HG03558 (cell line): ENCODE results near the gene VPREB3.

Source experiments
- ATAC-seq: cut with Tn5 transposase; IDR thresholded peaks from one replicate; pipeline ENCODE4 v1.9.1; 2021; ENCODE audit warnings: moderate number of reproducible peaks; ENCODE audit not compliant: unreplicated experiment; ENCODE audit errors: extremely low read depth

The VPREB3 gene, protein sequence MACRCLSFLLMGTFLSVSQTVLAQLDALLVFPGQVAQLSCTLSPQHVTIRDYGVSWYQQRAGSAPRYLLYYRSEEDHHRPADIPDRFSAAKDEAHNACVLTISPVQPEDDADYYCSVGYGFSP

DNA sequence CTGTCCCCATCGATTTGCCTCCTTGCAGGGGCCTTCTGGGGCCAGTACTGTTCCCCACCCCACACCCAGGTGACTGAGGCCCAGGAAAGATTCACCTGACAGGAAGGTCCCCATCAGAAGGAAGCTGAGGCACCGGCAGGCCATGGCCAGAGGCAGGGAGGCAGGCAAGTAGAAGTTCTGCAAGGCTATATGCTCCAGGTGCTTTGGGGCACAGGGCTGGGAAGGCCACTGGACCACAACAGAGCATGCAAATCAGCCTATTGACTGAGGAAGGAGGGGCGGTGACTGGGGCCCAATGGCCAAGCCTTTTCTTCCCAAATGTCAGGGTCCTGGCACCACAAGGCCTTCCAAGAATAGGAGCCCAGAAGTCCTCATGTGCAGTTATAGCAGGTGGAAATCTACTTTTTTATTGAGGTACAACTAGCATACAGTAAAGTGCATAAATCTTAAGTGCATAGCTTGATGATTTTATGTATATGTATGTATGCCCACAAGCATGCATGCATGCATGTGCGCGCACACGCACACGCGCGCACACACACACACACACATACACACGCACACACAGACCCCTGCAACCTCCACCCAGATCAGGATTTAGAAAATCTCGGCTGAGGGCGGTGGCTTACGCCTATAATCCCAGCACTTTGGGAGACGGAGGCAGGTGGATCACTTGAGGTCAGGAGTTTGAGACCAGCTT, at the start of gene VPREB3:
TSS of gene VPREB3 (minus strand) at position 206 of the 700 bp plus-strand sequence. CDS start at position 144, 62 bp downstream.
- no peak for ATAC-seq

DNA sequence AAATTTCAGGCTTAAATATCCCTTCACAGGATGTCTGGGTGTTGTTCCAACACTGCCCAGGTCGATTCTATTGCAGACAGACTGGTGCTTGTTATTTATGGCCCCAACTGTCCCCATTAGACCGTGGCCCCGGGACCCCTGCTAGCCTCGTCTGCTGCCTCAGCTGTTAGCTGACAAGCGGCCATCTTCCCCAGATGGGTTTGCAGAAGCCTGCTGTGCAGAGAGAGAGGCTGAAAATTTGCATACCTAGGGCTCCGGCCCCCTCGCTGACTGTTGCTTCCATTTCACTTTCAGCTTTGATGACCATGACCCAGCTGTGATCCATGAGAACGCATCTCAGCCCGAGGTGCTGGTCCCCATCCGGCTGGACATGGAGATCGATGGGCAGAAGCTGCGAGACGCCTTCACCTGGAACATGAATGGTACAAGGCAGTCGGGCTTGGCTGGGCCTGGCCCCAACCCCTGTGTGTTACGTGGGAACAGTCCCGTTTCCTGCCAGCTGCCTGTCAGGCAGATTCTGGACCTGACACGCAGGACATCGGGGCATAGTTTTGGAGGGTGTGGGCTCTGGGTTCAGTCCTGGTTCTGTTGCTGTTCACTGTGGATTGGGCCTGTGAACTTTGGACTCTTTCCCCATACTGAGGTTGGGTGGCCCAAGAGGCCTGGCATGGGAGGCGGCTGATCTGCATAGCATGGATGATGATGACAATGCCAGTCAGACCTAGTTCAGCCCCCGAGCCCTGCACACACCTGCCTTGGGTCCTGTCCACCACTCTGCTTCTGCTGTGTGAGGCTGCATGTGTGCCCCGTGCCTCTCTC, 49.0 kb upstream of the VPREB3 start:
- ATAC-seq = no peak

DNA sequence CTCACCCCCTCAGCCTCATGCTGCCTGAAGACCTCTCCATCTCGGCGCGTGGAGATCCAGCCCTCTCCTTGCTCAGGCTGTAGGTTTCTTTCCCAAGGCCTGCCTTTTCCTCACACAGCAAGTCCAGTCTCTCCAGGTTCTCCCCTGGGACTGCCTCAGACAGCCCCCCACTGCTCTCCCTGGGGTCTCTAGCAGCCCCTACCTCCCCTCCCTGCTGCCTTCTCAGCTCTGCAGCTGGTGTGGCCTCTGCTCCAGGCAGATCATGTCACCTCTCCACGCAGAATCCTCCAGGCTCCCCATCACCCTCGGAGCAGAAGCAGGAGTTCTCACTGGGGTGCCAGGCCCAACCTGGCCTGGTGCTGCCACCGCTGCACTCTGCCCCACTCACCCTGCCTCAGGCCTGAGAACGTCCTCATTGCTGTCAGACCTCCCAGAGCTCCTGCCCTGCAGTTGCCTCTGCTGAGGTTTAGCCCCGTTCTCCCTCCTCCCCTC, 47.7 kb upstream of the VPREB3 start:
- no peak for ATAC-seq

DNA sequence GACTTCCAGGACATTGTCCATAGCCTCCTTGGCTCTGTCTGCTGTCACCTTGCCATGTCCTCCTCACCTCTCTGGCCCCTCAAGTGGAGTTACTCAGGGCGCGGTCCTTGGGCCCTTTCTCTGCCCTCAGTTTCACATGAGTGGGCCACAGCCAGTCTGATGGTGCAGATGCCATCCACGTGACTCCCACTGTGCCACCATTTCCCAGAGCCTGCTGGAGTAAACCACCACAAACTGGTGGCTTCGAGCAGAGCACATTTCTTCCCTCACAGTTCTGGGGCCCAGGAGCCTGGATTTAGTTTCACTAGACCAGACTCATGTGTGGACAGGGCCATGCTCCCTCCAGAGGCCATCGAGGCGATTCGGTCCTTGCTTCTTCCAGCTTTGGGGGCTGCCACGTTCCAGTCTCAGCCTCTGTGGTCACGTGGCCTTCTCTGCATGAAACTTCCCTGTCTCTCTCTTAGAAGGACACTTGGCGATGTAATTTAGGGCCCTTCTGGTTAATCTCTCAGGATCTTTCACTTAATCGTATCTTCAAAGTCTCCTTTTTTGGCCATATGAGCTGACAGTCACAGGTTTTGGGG, 47.1 kb upstream of the VPREB3 start:
- ATAC-seq = no peak

DNA sequence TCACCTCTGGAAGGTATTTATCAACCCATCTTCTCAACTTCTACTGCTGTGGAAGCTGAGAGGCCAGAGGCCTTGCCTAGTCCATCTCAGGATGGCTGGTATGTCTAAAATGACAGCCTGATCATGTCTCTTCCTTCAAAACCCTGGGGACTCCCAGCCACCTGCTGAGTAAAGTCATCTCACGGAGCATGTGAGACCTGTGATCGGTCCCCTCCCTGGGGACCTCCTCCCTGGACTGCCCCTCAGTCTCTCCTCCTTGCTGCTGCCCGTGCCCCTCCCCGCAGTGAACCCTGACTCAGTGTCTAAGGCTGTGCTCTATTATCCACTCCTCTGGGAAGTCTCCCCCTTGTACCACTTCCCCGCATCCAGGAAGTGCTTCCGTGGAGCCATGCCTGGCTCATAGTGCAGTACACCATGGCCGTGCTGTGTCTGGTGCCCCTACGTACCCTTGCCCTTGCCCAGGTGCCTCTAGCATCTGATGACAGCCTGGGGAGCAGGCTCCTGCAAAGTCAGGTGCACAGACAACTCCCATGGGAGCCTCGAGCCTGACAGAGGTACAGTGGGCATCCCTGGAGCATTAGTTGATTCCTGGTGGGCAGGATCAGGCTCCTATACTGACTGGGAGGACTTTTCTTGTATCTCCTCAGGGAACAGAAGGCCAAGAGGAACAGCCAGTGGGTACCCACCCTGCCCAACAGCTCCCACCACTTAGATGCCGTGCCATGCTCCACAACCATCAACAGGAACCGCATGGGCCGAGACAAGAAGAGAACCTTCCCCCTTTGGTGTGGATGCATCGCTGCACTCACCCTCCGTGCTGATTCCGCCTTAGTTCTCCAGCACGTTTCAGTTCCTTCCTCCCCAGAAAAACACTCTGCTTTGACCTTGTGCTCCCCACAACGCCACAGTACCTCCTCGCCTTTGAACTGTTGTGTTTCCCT, 46.3 kb upstream of the VPREB3 start:
- ATAC-seq = no peak

DNA sequence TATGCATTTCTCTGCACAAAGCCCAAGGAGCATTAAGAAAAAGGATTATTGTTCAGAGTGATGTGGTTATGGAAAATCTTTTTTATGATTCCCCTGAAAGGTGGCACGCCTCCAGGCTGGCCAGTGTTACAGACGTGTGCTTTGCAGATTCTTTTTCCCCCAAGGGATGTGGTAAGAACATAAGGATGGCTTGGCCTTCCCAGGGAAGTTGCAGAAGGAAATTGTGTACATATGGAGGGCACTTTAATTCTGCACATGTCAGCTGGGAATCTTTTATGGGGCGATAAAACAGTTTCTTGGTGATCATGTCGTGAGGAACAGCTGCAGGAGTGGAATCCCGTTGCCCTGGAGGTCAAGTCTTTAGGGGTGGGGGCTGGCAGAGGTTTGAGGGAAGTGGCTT, 42.2 kb upstream of the VPREB3 start:
- no peak for ATAC-seq

DNA sequence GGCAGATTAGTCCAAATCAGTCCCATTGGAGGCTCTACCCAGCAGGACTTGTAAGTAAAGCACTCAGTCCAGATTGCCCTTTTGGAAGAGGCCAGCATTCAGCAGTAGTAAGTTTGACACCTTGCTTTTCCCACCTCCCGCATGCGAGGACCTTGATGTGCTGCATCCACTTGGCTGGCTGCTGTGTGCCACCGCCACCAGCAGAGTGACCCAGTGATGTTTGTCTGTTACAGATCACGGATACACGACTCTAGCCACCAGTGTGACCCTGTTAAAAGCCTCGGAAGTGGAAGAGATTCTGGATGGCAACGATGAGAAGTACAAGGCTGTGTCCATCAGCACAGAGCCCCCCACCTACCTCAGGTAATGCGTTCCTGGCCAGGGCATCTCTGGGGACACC, 39.1 kb upstream of the VPREB3 start:
- no peak for ATAC-seq

DNA sequence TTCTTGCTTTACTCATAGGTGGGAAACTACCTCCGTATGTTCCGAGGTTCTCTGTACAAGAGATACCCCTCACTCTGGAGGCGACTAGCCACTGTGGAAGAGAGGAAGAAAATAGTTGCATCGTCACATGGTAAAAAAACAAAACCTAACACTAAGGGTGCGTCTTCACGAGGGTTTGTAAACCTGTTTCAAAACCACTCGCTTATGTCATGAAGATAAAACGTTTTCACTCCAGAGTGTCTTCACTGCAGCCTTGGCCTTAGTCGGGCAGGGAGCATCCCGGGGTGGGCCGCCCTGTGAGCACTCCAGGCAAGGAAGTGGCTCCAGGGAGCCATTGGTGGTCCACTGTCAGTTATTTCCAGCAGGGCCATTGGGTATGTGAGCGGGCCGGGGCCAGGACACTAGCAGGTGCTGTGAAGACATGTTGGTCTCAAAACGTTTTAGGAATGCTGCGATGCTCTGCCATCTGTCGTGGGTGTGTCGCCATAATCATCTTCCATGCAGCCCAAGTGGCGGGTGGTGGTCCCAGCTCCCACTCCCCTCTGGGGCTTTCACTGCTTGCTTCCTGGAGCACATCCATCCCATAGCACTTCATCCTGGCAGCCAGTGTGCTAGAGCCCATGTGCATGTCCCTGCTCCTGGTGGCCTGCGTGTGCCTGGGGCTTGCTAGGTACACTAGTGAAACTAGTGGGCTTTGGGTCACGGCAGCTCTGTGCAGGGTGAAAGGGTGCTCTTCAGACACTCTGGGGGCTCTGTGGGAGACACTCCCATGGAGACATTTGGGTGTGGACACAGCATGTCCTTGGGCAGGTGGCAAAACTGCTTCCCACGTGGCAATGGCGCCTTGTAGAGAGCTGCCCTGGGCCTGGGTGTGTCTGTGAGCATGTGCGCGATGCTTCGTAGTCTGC, 37.8 kb upstream of the VPREB3 start:
- ATAC-seq = no peak

DNA sequence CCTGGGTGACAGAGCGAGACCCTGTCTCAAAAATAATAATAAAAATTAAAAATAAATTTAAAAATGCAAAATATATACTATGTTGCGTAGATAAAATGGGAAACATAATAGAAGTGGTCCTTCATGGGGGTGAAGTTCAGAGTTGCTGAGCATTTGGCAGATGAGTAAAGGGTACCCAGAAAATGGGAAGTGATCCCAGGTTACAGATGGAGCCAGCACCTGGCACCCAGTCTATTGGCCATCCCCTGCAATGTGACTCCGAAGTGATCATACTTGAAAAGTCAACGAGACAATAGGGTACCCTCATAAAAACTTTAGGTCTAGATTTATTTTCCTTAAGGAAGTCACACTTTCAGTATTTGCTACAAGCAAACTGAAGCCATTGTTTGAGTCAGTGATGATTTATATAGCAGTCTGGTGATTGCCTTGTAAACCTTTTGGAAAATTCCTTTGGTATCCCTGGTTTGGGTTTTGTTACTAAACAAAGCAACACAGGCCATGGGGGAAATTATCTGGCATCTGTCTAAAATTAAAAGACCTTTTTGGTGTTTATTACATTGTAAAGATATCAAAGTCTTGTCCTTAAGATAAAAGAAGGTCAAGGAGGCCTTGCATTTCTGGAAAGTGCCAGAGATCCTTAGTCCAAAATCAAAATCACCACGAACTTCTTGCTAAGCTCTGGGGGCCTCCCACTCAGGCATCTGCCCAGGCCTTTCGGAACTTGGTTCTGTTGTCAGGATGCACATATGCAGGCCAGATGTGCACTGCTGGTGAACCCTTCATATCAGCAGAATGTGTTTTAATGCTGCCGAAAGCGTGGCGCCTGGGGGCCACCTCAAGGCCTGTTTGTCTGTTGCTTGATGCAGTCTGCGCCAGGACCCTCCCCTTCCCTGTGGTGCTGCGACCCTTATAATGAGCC, 36.9 kb upstream of the VPREB3 start:
- ATAC-seq = no peak

DNA sequence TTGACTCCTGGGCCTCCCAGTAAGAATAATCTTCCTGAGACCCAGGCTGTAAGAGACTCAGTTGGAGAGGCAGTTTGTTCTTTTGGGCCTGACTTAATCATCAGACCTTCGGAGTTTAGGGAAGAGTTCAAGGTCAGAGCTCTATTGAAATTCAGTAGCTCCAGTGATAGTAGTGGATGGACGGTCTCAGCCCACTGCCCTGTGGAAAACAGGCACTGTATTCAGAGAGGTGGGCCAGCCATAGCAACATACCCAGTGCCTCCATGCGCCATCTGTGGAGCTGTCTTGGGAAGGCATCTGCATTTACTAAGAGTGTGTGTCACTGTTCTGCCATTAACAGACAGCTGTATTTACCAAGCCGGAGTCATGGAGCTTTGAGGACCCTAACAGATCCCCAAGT, 35.4 kb upstream of the VPREB3 start:
- ATAC-seq = no peak

DNA sequence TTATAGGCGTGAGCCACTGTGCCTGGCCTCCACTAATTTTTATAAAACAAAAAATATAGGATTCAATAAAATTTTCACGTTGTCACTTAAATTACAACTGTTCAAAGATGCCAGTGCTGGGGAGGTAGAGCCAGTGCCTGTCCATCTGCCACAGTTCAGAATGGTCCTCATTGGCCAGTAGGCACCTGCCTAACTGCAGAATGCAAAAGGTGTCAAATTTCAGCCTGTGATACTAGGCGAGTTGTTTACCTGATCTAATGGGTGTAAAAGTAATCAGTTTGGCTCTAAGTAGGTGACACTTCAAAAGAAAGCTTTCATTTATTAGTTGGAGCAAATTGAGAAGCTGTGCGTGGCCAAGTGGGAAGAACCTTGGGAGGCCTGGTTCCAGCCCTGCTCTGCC, 34.9 kb upstream of the VPREB3 start:
- no peak for ATAC-seq

DNA sequence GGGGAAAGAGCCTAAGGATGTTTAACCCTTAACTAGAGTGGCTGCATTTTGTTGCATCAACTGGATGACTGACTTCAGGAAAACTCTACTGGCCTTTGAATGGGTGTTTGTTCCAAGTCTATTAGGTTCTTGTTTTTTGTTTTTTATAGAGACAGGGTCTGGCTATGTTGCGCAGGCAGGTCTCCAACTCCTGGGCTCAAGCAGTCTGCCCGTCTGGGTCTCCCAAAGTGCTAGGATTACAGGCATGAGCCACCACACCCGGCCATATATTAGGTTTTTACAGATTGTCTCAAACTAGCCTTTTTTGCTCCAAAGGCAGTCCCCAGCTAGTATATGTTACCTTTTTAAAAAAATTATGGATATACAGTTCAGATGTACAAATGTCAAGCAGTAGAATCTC, 33.7 kb upstream of the VPREB3 start:
- ATAC-seq = no peak

DNA sequence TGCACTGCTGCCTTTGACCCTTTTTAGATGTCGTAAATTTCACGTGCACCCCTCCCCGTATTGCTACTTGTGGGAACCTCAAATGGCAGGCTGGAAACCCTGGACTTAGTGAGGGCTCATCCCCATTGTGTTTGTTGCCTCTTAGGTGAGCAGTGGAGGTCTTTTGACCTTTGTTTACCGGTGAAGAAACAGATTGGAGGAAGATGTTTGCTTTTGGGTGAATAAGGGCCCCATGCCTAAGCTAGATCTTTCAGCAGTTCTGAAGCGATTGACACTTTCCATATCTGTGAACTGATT, 33.3 kb upstream of the VPREB3 start:
- ATAC-seq = no peak

DNA sequence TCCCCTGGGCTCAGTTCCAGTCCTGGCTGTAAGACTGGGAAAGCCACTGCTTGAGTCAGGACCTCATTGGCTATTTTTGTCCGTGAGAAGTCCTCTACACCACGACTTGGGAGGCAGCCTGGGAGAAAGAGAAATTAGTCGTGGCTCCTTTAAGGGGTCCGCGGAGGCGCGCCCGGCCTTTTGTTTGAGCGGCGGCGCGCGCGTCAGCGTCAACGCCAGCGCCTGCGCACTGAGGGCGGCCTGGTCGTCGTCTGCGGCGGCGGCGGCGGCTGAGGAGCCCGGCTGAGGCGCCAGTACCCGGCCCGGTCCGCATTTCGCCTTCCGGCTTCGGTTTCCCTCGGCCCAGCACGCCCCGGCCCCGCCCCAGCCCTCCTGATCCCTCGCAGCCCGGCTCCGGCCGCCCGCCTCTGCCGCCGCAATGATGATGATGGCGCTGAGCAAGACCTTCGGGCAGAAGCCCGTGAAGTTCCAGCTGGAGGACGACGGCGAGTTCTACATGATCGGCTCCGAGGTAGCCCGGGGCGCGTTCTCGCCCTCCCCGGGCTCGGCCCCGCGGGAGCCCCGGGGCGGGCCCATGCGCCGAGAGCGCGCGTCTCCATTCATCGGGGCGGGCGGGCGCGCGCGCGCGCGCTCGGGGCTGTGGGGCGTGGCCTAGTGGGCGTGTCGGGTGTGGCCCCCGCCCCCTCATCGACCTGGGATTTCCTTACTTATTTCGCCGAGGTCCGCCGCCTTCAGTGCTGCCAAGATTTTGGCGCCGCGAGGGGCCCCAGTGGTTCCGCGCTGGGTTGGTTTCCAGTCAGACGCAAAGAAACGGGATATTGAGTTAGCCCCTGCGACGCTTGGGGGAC, 32.8 kb upstream of the VPREB3 start, which contains the start of gene SMARCB1:
TSS of gene SMARCB1 (plus strand) at position 215 of the 848 bp plus-strand sequence. CDS start at position 419, 204 bp downstream.
- ATAC-seq = no peak

DNA sequence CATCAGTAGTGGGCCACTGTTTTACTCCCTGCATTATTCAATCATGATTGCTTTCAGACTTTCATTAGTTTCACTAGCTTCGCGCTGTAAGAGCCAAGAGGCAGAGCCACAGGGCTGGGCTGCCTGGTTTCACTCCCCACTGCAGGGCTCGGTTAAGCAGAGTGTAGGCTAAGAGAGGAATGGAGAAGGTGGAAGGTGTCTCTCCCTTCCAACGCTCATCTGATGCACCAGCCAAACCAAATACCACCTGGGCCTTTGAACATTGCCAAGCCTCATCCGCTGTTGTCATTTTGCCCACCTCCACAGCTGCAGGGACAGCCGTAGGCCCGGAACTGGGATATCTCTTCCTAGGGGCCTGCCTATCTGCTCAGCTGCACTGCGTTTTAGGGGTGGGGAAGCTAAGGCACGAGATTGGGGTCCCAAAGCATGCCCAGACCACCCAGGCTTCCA, 32.1 kb upstream of the VPREB3 start:
- no peak for ATAC-seq

DNA sequence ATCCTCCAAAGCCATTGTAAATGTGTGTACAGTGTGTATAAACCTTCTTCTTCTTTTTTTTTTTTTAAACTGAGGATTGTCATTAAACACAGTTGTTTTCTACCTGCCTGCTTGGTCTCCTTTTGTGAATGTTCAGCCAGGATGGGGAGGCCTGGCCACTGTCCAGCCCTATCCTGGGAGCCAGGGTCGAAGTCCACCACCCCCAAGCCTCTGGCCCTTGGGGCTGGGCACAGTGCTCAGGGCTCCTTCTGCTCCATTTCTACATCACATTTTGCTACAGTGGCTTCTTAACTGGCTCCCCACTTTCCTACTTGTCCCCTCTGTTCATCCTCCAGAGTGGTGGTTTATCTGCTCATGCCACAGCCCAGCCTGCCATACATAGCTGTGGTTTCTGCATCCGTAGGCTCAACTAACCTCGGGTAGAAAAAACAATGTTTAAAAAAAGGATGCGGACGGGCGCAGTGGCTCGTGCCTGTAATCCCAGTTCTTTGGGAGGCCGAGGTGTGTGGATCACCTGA, 30.0 kb upstream of the VPREB3 start:
- no peak for ATAC-seq
